Ectodermal cell (in vitro differentiated cells): Measurements from ENCODE around the gene PCDHA9.
"Not testable (repeated sequence)": the region's sequence is repeated elsewhere in the genome, so short reads cannot be mapped to it uniquely, and the experiment has no call there.

ENCODE experiments used
- H3K27ac ChIP-seq: 2 replicates; pipeline ENCODE4 v1.7.0; 2013; ENCODE audit warnings: mild to moderate bottlenecking, low read depth, low read length; ENCODE audit not compliant: insufficient read depth, poor library complexity, severe bottlenecking
- H3K27me3 ChIP-seq: 2 replicates; pipeline ENCODE4 v1.7.0; 2013; ENCODE audit warnings: mild to moderate bottlenecking, low read length; ENCODE audit not compliant: insufficient read depth, control insufficient read depth, poor library complexity, severe bottlenecking
- H3K36me3 ChIP-seq: one replicate; pipeline ENCODE4 v1.7.0; 2013; ENCODE audit warnings: low read length; ENCODE audit not compliant: control insufficient read depth, insufficient read depth
- H3K4me1 ChIP-seq: one replicate; pipeline ENCODE4 v1.7.0; 2013; ENCODE audit warnings: low read length; ENCODE audit not compliant: control insufficient read depth, insufficient read depth
- H3K4me3 ChIP-seq: 2 replicates; pipeline ENCODE4 v1.7.0; 2013; ENCODE audit warnings: low read depth, low read length, control low read depth; ENCODE audit not compliant: insufficient read depth
- H3K9me3 ChIP-seq: 2 replicates; pipeline ENCODE4 v1.7.0; 2013; ENCODE audit warnings: mild to moderate bottlenecking, low read length, moderate library complexity; ENCODE audit not compliant: control insufficient read depth
- WGBS, 2 experiments: methylation state at CpG; one replicate each; pipeline ENCODE4 v1.1.7; 2013; ENCODE audit warnings: missing lambda C conversion rate in 2 of 2; 5-methylcytosine and 5-hydroxymethylcytosine counted together

The PCDHA9 gene

GRCh38 chr5:140821375-140822280 is 26.6 kb upstream of the PCDHA9 start, which contains the start of gene PCDHA5:
TSS of gene PCDHA5 (plus strand) at chr5:140821613.
- Histone ChIP-seq H3K4me1 (no peaks in the 10 kb centered on the region), H3K27me3 (no peaks in the 10 kb centered on the region), H3K9me3 (no peaks in the 10 kb centered on the region), H3K36me3 (no peaks in the 10 kb centered on the region), H3K27ac (no peak within 1 kb of the TSS), H3K4me3 (no peak within 1 kb of the TSS)
- WGBS, 2 experiments, result 91 to 92% methylated on average over 38 to 39 of the region's 39 CpGs

- WGBS, 2 experiments, result 91% methylated on average over 6 of the region's 6 CpGs
- no peaks in the 10 kb centered on the region for H3K27me3 ChIP-seq
- H3K4me3 ChIP-seq, result no peak overlapping the region
Observed at GRCh38 chr5:140822281-140822629, 25.9 kb upstream of the PCDHA9 start.

GRCh38 chr5:140822969-140823368 is 25.2 kb upstream of the PCDHA9 start:
- not testable (repeated sequence) for H3K27me3 ChIP-seq, H3K9me3 ChIP-seq, H3K4me3 ChIP-seq, H3K4me1 ChIP-seq, H3K27ac ChIP-seq, H3K36me3 ChIP-seq
- WGBS, 2 experiments, result 95 to 96% methylated on average over 48 of the region's 48 CpGs

More at GRCh38 chr5:140822281-140822629, 25.9 kb upstream of the PCDHA9 start:
- no peaks in the 10 kb centered on the region for H3K36me3 ChIP-seq
- no peaks in the 10 kb centered on the region for H3K9me3 ChIP-seq
- H3K4me1 ChIP-seq, result no peaks in the 10 kb centered on the region
- H3K27ac ChIP-seq, result no peak overlapping the region

DNA sequence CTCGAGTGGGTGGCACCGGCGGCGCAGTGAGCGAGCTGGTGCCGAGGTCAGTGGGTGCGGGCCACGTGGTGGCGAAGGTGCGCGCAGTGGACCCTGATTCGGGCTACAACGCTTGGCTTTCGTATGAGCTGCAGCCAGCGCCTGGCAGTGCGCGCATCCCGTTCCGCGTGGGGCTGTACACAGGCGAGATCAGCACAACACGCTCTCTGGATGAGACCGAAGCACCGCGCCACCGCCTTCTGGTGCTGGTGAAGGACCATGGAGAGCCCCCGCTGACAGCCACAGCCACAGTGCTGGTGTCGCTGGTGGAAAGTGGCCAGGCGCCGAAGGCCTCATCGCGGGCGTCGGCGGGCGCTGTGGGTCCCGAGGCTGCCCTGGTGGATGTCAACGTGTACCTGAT is 24.7 kb upstream of the PCDHA9 start:
- Histone ChIP-seq H3K4me3 (no peak overlapping the region), H3K4me1 (no peaks in the 10 kb centered on the region), H3K27ac (no peak overlapping the region), H3K36me3 (no peaks in the 10 kb centered on the region), H3K9me3 (no peaks in the 10 kb centered on the region), H3K27me3 (no peaks in the 10 kb centered on the region)
- WGBS, 2 experiments, result 96 to 97% methylated on average over 38 of the region's 38 CpGs

DNA sequence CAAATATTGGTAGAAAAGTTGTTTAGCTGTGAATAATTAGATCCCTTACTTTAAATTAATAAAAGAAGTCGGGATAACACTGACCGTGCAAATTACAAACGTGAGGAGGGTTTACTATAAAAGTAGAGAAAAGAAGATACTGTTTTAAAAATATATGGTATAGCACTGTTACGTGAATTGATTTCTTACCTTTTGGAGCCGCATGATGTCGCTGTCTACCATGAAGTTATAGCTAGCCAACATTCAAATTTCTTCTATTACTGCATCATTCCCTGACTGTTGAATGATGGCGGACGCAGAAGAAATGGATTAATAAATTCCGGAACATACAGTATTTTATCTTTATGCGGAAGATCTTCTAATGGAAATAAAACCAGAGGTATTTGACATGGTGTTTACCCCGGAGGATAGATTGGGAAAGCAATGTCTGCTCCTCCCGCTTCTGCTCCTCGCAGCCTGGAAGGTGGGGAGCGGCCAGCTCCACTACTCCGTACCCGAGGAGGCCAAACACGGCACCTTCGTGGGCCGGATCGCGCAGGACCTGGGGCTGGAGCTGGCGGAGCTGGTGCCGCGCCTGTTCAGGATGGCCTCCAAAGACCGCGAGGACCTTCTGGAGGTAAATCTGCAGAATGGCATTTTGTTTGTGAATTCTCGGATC is 20.3 kb upstream of the PCDHA9 start, which contains the start of gene PCDHA6:
Gene PCDHA6 (plus strand): TSS at position 257 of the 658 bp plus-strand sequence. CDS start 132 bp downstream, at position 389.
- Histone ChIP-seq H3K27me3 (no peaks in the 10 kb centered on the region), H3K27ac (no peak within 1 kb of the TSS), H3K4me3 (no peak within 1 kb of the TSS), H3K36me3 (no peaks in the 10 kb centered on the region), H3K4me1 (no peaks in the 10 kb centered on the region), H3K9me3 (no peaks in the 10 kb centered on the region)
- WGBS, 2 experiments, result 93 to 97% methylated on average over 27 of the region's 27 CpGs

DNA sequence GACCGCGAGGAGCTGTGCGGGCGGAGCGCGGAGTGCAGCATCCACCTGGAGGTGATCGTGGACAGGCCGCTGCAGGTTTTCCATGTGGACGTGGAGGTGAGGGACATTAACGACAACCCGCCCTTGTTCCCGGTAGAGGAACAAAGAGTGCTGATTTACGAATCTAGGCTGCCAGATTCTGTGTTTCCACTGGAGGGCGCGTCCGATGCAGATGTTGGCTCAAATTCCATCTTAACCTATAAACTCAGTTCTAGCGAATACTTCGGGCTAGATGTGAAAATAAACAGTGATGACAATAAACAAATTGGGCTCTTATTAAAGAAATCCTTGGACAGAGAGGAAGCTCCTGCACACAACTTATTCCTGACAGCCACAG is 19.8 kb upstream of the PCDHA9 start:
- no peaks in the 10 kb centered on the region for H3K4me1 ChIP-seq
- H3K27ac ChIP-seq, result no peak overlapping the region
- H3K36me3 ChIP-seq, result no peaks in the 10 kb centered on the region
- H3K4me3 ChIP-seq, result no peak overlapping the region
- no peaks in the 10 kb centered on the region for H3K9me3 ChIP-seq
- 94 to 96% methylated on average over 16 to 18 of the region's 18 CpGs for WGBS, 2 experiments
- no peaks in the 10 kb centered on the region for H3K27me3 ChIP-seq

DNA sequence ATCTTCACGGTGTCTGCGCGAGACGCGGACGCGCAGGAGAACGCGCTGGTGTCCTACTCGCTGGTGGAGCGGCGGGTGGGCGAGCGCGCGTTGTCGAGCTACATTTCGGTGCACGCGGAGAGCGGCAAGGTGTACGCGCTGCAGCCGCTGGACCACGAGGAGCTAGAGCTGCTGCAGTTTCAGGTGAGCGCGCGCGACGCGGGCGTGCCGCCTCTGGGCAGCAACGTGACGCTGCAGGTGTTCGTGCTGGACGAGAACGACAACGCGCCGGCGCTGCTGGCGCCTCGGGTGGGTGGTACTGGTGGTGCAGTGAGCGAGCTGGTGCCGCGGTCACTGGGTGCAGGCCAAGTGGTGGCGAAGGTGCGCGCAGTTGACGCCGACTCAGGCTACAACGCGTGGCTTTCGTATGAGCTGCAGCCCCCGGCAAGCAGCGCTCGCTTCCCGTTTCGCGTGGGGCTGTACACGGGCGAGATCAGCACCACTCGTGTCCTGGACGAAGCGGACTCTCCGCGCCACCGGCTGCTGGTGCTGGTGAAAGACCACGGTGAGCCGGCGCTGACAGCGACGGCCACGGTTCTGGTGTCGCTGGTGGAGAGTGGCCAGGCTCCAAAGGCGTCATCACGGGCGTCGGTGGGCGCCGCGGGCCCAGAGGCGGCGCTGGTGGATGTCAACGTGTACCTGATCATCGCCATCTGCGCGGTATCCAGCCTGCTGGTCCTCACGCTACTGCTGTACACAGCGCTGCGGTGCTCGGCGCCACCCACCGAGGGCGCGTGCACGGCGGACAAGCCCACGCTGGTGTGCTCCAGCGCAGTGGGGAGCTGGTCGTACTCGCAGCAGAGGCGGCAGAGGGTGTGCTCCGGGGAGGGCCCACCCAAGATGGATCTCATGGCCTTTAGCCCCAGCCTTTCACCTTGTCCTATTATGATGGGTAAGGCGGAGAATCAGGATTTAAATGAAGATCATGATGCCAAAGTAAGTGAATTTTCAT is 18.4 kb upstream of the PCDHA9 start:
- H3K36me3 ChIP-seq, H3K4me1 ChIP-seq, H3K4me3 ChIP-seq, H3K27me3 ChIP-seq, H3K9me3 ChIP-seq, H3K27ac ChIP-seq: not testable (repeated sequence)
- WGBS, 2 experiments, result 96 to 98% methylated on average over 105 of the region's 106 CpGs

DNA sequence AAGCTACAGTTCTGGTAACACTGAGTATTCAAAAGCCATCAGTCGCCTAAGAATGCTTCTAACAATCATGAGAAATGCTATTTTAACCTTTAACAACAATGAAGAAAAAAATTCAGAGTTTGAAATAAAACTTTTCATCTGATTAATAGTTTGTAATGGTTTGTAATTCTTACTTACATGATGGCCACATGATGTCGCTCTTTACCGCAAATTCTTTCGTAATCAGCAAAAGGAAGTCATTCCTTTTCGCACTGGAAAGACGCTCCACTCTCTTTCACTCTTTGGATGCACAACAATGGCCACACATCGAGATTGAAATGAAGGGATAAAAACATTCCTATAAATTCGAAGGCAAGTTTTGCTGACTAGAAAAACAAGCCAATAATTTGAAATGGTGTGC is 14.2 kb upstream of the PCDHA9 start, which contains the start of gene PCDHA7:
Gene PCDHA7 (plus strand): TSS at position 277 of the 400 bp plus-strand sequence. CDS start 115 bp downstream, at position 392.
- Histone ChIP-seq H3K36me3 (no peaks in the 10 kb centered on the region), H3K4me3 (no peak within 1 kb of the TSS), H3K27me3 (no peaks in the 10 kb centered on the region), H3K9me3 (no peaks in the 10 kb centered on the region), H3K4me1 (no peaks in the 10 kb centered on the region), H3K27ac (no peak within 1 kb of the TSS)
- 85 to 88% methylated on average over 7 to 8 of the region's 8 CpGs for WGBS, 2 experiments

DNA sequence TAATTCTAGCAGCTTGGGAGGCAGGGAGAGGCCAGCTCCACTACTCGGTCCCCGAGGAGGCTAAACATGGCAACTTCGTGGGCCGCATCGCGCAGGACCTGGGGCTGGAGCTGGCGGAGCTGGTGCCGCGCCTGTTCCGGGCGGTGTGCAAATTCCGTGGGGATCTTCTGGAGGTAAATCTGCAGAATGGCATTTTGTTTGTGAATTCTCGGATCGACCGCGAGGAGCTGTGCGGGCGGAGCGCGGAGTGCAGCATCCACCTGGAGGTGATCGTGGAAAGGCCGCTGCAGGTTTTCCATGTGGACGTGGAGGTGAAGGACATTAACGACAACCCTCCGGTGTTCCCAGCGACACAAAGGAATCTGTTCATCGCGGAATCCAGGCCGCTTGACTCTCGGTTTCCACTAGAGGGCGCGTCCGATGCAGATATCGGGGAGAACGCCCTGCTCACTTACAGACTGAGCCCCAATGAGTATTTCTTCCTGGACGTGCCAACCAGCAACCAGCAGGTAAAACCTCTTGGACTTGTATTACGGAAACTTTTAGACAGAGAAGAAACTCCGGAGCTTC is 13.7 kb upstream of the PCDHA9 start:
- not testable (repeated sequence) for H3K9me3 ChIP-seq, H3K4me3 ChIP-seq, H3K4me1 ChIP-seq, H3K36me3 ChIP-seq, H3K27me3 ChIP-seq, H3K27ac ChIP-seq
- WGBS, 2 experiments, result 95 to 97% methylated on average over 28 of the region's 38 CpGs
